Right atrium auricular region (tissue), 2 donors: ENCODE measurements around the gene GTF2H4. TPM values are rescaled to one million over a fixed set of nuclear protein-coding genes. Genes with fewer than 3 reads are reported as not detected.
"Not testable (repeated sequence)": the region's sequence is repeated elsewhere in the genome, so short reads cannot be mapped to it uniquely, and the experiment has no call there.

Source experiments
- DNase-seq: peaks from one replicate; pipeline ENCODE4 v3.0.0-alpha.2; 2019; ENCODE audit warnings: low spot score
- H3K27ac ChIP-seq, 2 donors: fragments of 200-600 bp; sonication (generic); 1 replicate in 1 of 2; 2 replicates in 1 of 2; pipeline ENCODE4 v1.5.1; 2016 to 2019
- H3K27me3 ChIP-seq, 2 donors: fragments of 200-600 bp; sonication (generic); one replicate each; pipeline versions ENCODE4 v1.5.1 to v1.6.0; 2017 to 2019
- H3K36me3 ChIP-seq: fragments of 200-600 bp; sonication (generic); one replicate; pipeline ENCODE4 v1.5.1; 2016
- H3K4me1 ChIP-seq, 2 donors: fragments of 200-600 bp; sonication (generic); one replicate each; pipeline versions ENCODE4 v1.5.1 to v1.6.0; 2017 to 2019
- H3K4me3 ChIP-seq, 2 donors: fragments of 200-600 bp; sonication (generic); 1 replicate in 1 of 2; 2 replicates in 1 of 2; pipeline ENCODE4 v1.5.1; 2017 to 2019; ENCODE audit warnings: mild to moderate bottlenecking in 1 of 2, moderate library complexity in 1 of 2
- H3K9me3 ChIP-seq, 2 donors: fragments of 200-600 bp; sonication (generic); one replicate each; pipeline ENCODE4 v1.5.1; 2019
- total RNA-seq, 2 donors: library from RNA; depleted of rRNA; stranded (reverse); fragments of >200 nt; gene quantifications; one replicate each; pipeline ENCODE4 v1.1.0, GENCODE V29; 2016
- TF ChIP-seq, protein P1 (sequence below), 2 donors: fragments of 200-600 bp; sonication (generic); IDR thresholded peaks; one replicate each; pipeline ENCODE4 v1.5.1; 2019; ENCODE audit warnings: antibody characterized with exemption in 2 of 2

Gene GTF2H4
- total RNA-seq, 2 donors from 2014 or later = 3.6 to 4.0 TPM

DNA sequence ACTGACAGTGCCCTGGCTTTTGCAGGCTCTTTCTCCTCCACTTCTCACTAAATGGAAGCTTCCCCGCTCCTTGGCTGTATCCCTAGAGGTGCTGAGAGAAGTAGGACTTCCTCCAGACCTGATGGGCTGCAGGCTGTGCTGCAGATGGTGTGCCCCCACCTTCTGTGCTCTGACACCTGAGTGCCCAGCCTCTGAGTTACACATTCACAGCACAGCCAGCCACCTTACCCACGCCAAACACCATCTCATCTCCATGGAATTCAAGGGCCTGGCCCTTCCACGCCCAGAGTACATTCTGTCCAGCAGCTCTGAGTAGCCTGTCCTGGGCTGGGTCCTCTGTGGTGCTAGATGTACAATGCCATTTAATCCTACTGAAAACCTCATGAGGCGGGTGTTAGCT, 18.6 kb downstream of the GTF2H4 start:
- Histone ChIP-seq H3K27ac (peak overlapping the region in 1 of 2 donors; percentile 48), H3K36me3 (peaks cover 33% of the 10 kb centered on the region), H3K4me1 (peaks cover 0 to 11% of the 10 kb centered on the region in 2 donors), H3K27me3 (no peaks in the 10 kb centered on the region), H3K9me3 (peaks cover 0 to 10% of the 10 kb centered on the region in 2 donors), H3K4me3 (no peak overlapping the region)
- TF ChIP-seq, protein P1, sequence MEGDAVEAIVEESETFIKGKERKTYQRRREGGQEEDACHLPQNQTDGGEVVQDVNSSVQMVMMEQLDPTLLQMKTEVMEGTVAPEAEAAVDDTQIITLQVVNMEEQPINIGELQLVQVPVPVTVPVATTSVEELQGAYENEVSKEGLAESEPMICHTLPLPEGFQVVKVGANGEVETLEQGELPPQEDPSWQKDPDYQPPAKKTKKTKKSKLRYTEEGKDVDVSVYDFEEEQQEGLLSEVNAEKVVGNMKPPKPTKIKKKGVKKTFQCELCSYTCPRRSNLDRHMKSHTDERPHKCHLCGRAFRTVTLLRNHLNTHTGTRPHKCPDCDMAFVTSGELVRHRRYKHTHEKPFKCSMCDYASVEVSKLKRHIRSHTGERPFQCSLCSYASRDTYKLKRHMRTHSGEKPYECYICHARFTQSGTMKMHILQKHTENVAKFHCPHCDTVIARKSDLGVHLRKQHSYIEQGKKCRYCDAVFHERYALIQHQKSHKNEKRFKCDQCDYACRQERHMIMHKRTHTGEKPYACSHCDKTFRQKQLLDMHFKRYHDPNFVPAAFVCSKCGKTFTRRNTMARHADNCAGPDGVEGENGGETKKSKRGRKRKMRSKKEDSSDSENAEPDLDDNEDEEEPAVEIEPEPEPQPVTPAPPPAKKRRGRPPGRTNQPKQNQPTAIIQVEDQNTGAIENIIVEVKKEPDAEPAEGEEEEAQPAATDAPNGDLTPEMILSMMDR (IDR thresholded peaks at IDR 0.05) = no peak
- DNase-seq = no peak

DNA sequence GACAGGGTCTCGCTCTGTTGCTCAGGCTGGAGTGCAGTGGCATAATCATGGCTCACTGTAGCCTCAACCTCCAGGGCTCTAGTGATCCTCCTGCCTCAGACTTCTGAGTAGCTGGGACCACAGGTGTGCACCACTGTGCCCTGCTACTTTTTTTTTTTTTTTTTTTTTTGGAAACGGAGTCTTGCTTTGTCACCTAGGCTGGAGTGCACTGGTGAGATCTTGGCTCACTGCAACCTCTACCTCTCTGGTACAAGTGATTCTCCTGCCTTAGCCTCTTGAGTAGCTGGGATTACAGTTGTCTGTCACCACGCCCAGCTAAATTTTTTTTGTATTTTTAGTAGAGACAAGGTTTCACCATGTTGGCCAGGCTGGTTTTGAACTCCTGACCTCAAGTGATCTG, 19.1 kb downstream of the GTF2H4 start:
- H3K9me3 ChIP-seq, DNase-seq, H3K4me3 ChIP-seq, H3K27me3 ChIP-seq: not testable (repeated sequence)
- H3K27ac ChIP-seq = peak overlapping the region in 1 of 2 donors; percentile 48
- H3K4me1 ChIP-seq = peaks cover 0 to 11% of the 10 kb centered on the region in 2 donors
- peaks cover 29% of the 10 kb centered on the region for H3K36me3 ChIP-seq

DNA sequence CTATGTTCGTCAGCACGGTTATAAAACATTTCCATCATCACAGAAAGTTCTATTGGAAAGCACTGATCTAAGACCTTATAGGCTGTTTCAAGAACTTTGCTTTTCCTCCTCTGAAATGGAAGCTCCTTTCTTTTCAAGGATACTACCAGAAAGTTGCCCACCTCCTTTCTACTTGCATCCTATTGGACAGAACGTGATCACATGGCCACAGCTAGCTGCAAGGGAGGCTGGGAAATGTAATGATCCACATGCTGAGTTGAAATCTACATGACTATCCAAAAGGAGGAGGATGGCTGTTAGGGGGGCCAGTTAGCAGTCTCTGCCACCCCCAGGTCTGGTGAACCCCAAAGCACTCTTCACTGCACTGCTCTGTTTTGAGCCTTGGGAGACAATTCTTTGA, 20.7 kb downstream of the GTF2H4 start:
- DNase-seq = no peak
- Histone ChIP-seq H3K27ac (no peak overlapping the region), H3K36me3 (peaks cover 13% of the 10 kb centered on the region), H3K4me3 (no peak overlapping the region), H3K27me3 (no peaks in the 10 kb centered on the region), H3K9me3 (peaks cover 0 to 10% of the 10 kb centered on the region in 2 donors), H3K4me1 (peaks cover 0 to 11% of the 10 kb centered on the region in 2 donors)
- TF ChIP-seq, protein P1 (IDR thresholded peaks at IDR 0.05) = no peak

DNA sequence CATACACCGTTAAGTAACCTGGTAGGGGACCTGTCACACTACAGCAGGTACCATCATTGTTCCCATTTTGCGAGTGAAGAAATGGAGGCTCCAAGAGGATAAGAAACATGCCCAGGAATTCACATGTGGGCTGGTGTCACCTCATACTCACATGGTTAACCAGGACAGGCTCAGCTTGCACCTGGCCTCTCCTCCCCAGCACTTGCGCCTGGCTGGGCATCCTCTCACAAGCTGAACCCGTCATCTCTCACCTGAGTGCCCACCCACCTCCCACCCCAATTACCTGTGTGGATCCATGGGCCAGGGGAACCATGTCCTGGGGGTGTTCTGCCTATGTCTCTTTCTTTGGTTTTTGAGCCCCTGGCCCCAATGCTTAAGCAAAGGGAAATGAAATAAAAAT, 22.5 kb downstream of the GTF2H4 start:
- DNase-seq = no peak
- H3K4me1 ChIP-seq = peaks cover 0 to 11% of the 10 kb centered on the region in 2 donors
- TF ChIP-seq, protein P1 (IDR thresholded peaks at IDR 0.05) = no peak
- no peaks in the 10 kb centered on the region for H3K27me3 ChIP-seq
- peaks cover 7% of the 10 kb centered on the region for H3K36me3 ChIP-seq
- peaks cover 0 to 10% of the 10 kb centered on the region in 2 donors for H3K9me3 ChIP-seq
- no peak overlapping the region for H3K27ac ChIP-seq
- no peak overlapping the region for H3K4me3 ChIP-seq

DNA sequence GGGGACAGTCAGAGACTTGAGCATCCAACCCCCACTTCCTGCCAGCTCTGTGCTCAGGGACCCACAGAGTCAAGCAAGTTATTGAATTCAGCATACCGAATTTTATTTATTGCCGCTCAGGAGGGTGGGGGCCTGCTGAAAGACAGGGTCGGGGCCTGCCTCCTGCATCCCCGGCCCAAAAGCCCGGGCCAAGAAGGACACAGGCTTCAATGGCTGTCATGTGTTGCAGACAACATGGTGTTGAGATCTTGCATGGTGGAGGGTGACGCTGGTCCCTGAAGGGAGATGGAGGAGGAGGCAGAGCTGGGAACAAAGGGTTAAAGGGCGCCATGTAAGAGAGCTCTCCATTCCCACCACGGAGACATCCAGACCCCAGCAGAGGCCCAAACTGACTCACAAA, 23.3 kb downstream of the GTF2H4 start:
- H3K27me3 ChIP-seq = no peaks in the 10 kb centered on the region
- H3K4me3 ChIP-seq = no peak overlapping the region
- TF ChIP-seq, protein P1 (IDR thresholded peaks at IDR 0.05) = no peak
- H3K9me3 ChIP-seq = peaks cover 0 to 10% of the 10 kb centered on the region in 2 donors
- no peaks in the 10 kb centered on the region for H3K36me3 ChIP-seq
- no peak for DNase-seq
- no peak overlapping the region for H3K27ac ChIP-seq
- peaks cover 0 to 11% of the 10 kb centered on the region in 2 donors for H3K4me1 ChIP-seq

DNA sequence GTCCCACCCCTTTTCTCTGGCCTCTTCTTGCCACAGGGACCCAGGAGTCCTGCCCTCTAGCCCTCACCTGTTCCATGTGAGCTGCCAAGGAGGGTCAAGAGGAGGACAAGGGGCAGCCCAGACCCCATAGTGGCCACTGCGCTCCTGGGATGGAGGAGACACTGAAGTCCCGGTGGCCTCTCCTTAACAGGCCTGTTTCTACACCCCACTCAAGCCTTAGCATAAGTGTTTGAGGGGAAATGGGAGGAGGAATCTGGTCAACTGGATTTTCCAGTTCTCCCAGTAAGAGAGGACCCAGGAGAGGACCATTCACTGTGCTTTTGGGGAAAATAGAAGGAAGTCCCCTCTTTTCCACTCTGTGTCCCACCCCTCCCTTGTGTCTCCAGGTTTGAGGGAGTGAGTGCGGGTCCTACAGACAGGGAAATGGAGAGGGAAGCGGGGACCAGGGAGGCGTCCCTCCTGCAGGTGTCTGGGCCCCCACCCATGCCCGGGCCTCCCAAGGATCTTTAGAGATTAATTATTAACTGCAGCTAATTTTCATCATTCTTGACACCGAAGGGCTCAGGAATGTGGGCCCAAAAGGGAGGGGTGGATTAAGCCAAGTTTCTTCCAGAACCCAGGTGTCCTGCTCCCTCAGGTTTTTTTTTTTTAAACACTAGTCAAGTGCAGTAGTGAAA, 24.1 kb downstream of the GTF2H4 start, which contains the start of gene SFTA2:
Gene SFTA2 (minus strand): TSS at position 202 of the 677 bp plus-strand sequence. CDS start 74 bp downstream, at position 128.
- TF ChIP-seq, protein P1 (IDR thresholded peaks at IDR 0.05) = no peak
- H3K36me3 ChIP-seq = no peaks in the 10 kb centered on the region
- DNase-seq = no peak
- peaks cover 0 to 3% of the 10 kb centered on the region in 2 donors for H3K4me1 ChIP-seq
- H3K27ac ChIP-seq = no peak within 1 kb of the TSS
- peaks cover 0 to 10% of the 10 kb centered on the region in 2 donors for H3K9me3 ChIP-seq
- no peaks in the 10 kb centered on the region for H3K27me3 ChIP-seq
- no peak within 1 kb of the TSS for H3K4me3 ChIP-seq
